K562 (cell line): Measurements from ENCODE around the gene IL12RB1. TPM values are rescaled to one million over a fixed set of nuclear protein-coding genes. Genes with fewer than 3 reads are reported as not detected.

ENCODE experiments used
- EGR1 ChIP-seq: fragments of 450-650 bp; conservative IDR thresholded peaks from 2 replicates; pipeline ENCODE4 v1.6.1; 2017; ENCODE audit warnings: mild to moderate bottlenecking
- ELF2 ChIP-seq: fragments of 250-450 bp; sonication (Bioruptor Pico); IDR thresholded peaks from 2 replicates; pipeline ENCODE4 v1.5.0; 2021; ENCODE audit warnings: mild to moderate bottlenecking
- KLF1 ChIP-seq: fragments of 450-650 bp; IDR thresholded peaks from 2 replicates; pipeline ENCODE4 v1.6.1; 2016; ENCODE audit warnings: missing genetic modification characterization, missing compliant biosample characterization
- L3MBTL2 ChIP-seq: fragments of 450-650 bp; IDR thresholded peaks from 2 replicates; pipeline ENCODE4 v1.6.1; 2016; ENCODE audit warnings: mild to moderate bottlenecking, moderate library complexity
- MYBL2 ChIP-seq, 2 experiments: fragments of 450-650 bp in 1 of 2; sonication (generic) in 1 of 2; formaldehyde crosslinking in 1 of 2; IDR thresholded peaks; 2 replicates each; pipeline versions ENCODE4 v1.6.1 to v1.8.1; 2017 to 2022; ENCODE audit warnings: borderline replicate concordance in 1 of 2, inconsistent platforms in 1 of 2, low read depth in 1 of 2, mild to moderate bottlenecking in 1 of 2, missing genetic modification reagents in 1 of 2, moderate library complexity in 1 of 2
- NONO ChIP-seq, 2 experiments: fragments of 200-400 bp in 1 of 2; fragments of 450-650 bp in 1 of 2; formaldehyde crosslinking in 1 of 2; IDR thresholded peaks; 2 replicates each; pipeline ENCODE4 v1.6.1; 2017; ENCODE audit warnings: low read depth in 2 of 2, mild to moderate bottlenecking in 2 of 2, moderate library complexity in 2 of 2, low read length in 1 of 2
- NR2C2 ChIP-seq, 2 experiments: fragments of 200-800 bp in 1 of 2; sonication (Bioruptor generic) in 1 of 2; sonication (generic) in 1 of 2; formaldehyde crosslinking in 1 of 2; IDR thresholded peaks; 2 replicates each; pipeline versions ENCODE4 v1.6.1 to v1.8.0; 2016 to 2022; ENCODE audit warnings: mild to moderate bottlenecking in 1 of 2, missing compliant biosample characterization in 1 of 2, missing genetic modification characterization in 1 of 2, missing genetic modification reagents in 1 of 2
- RBFOX2 ChIP-seq: fragments of 200-400 bp; formaldehyde crosslinking; IDR thresholded peaks from 2 replicates; pipeline ENCODE4 v1.6.1; 2017; ENCODE audit warnings: low read depth, mild to moderate bottlenecking, low read length, moderate library complexity
- SMAD4 ChIP-seq: fragments of 250-450 bp; sonication (Bioruptor Pico); conservative IDR thresholded peaks from 2 replicates; pipeline ENCODE4 v1.8.0; 2021; ENCODE audit warnings: inconsistent platforms, mild to moderate bottlenecking, moderate library complexity
- ZKSCAN1 ChIP-seq: fragments of 150-350 bp; IDR thresholded peaks from 2 replicates; pipeline ENCODE4 v1.6.1; 2016; ENCODE audit warnings: low read depth, low read length
- ZNF224 ChIP-seq: sonication (generic); formaldehyde crosslinking; IDR thresholded peaks from 2 replicates; pipeline ENCODE4 v1.8.0; 2022; ENCODE audit warnings: mild to moderate bottlenecking, missing genetic modification reagents
- ZNF395 ChIP-seq: fragments of 200-800 bp; sonication (Bioruptor generic); IDR thresholded peaks from 2 replicates; pipeline ENCODE4 v1.6.1; 2017; ENCODE audit warnings: missing genetic modification characterization, missing compliant biosample characterization
- ZNF780A ChIP-seq: fragments of 250-450 bp; sonication (Bioruptor Pico); IDR thresholded peaks from 2 replicates; pipeline ENCODE4 v1.5.0; 2021; ENCODE audit warnings: mild to moderate bottlenecking
- polyA plus RNA-seq, 8 experiments: library from polyadenylated mRNA; depleted of rRNA in 4 of 8; stranded (reverse) in 5 of 8; unstranded in 3 of 8; fragments of >200 nt; fragmentation: Nextera tagmentation in 2 of 8; fragmentation: Illumina TruSeq in 1 of 8; extraction: Ambion mirVana in 2 of 8; extraction: Trizol in 1 of 8; gene quantifications; 2 replicates each; pipeline versions ENCODE4 v1.2.1 to v1.2.3, GENCODE V29; 2011 to 2014; ENCODE audit warnings: inconsistent platforms in 1 of 8, missing spikeins in 1 of 8
- total RNA-seq, 7 experiments: library from RNA; depleted of rRNA in 6 of 7; stranded (reverse); fragments of >200 nt in 6 of 7; fragmentation: Illumina TruSeq in 2 of 7; extraction: Trizol in 2 of 7; gene quantifications; 2 replicates each; pipeline versions ENCODE4 v1.2.1 to v1.2.3, GENCODE V29; 2011 to 2021; ENCODE audit warnings: low replicate concordance in 1 of 7
- TF ChIP-seq, protein P1 (sequence below): sonication (generic); IDR thresholded peaks from 2 replicates; pipeline ENCODE4 v1.6.1; 2016

The IL12RB1 gene
- total and polyA plus RNA-seq, 9 of the 15 experiments (the other 6 are each of a cell fraction or from before 2014, with no cell fraction given): 0.04 to 0.07 (median 0.06) TPM; not detected in 5

DNA sequence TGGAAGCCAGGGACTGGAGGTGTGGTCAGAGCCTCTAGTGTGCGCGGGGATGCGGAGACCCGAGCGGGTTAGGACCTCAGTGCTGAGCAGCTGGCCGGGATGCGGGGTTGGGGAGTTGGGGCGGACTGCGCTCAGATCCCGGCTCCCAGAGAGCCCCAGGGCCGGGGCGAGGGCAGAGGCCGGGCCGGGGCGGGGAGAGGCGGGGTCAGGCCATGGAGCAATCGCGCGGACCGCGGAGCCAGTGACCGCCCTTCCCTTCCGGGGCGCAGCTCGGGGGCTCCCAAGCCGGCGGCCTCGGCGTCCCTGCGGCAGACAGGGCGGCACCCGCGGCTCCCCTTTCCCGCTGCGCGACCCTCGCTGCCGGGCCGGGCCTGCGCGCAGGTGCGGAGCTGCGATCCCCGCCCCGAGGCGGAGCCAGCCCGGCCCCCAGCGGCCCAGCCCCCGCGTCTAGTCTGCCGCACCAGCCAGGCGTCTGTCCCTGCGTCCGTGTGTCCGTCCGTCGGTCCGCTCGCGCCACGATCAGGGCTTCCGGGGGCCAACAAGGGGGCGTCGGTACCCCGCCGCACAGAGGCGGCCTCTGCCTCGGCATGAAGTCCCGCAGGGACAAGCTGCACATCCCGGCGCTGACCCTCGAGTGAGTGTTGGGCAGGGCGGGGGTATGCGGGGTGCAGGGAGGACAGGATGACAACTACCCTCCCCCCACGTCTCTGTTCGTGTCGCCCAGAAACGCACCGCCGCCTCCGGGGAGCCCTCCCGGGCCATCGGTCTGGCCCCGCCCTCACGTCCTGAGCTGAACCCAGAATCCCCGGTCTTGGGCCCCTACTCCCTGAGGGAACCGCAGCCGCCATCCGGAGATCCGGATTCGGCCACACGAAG lies 23.2 kb upstream of the IL12RB1 start (continued):
- TF ChIP-seq ZNF780A (no peak), EGR1 (peak; percentile 56), ELF2 (peak; percentile 42; the same call in 1 of the 2 replicates), L3MBTL2 (peak; percentile 28; the same call in 1 of the 2 replicates), MYBL2 (IDR thresholded peaks at IDR 0.05; ENCODE audit: low read depth) (no peak), MYBL2 (CRISPR knock-in tag; IDR thresholded peaks at IDR 0.05; ENCODE audit: borderline replicate concordance) (no peak), SMAD4 (CRISPR knock-in tag) (peak; percentile 99), NR2C2 (CRISPR knock-in tag; IDR thresholded peaks at IDR 0.05) (no peak), NR2C2 (tag; IDR thresholded peaks at IDR 0.05) (peak; percentile 85), ZKSCAN1 (no peak), ZNF395 (CRISPR knock-in tag) (peak; percentile 63; the same call in 1 of the 2 replicates), NONO (IDR thresholded peaks at IDR 0.05; ENCODE audit: low read depth in 2 of 2, low read length in 1 of 2) (peak in 1 of 2 experiments; percentile 78; a peak in 2 of 4 replicates), RBFOX2 (peak; percentile 40), KLF1 (tag) (0 out of 2 replicates have a peak, but pooled peaks have one; percentile 25), ZNF224 (CRISPR knock-in tag) (no peak)
- TF ChIP-seq, protein P1, sequence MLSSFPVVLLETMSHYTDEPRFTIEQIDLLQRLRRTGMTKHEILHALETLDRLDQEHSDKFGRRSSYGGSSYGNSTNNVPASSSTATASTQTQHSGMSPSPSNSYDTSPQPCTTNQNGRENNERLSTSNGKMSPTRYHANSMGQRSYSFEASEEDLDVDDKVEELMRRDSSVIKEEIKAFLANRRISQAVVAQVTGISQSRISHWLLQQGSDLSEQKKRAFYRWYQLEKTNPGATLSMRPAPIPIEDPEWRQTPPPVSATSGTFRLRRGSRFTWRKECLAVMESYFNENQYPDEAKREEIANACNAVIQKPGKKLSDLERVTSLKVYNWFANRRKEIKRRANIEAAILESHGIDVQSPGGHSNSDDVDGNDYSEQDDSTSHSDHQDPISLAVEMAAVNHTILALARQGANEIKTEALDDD: no peak
